Measurements from ENCODE around the gene LARGE1. TPM values are rescaled to one million over a fixed set of nuclear protein-coding genes. Genes with fewer than 3 reads are reported as not detected.

Gene LARGE1
- total RNA-seq, 1 experiment from 2014 or later = 2.5 TPM

DNA sequence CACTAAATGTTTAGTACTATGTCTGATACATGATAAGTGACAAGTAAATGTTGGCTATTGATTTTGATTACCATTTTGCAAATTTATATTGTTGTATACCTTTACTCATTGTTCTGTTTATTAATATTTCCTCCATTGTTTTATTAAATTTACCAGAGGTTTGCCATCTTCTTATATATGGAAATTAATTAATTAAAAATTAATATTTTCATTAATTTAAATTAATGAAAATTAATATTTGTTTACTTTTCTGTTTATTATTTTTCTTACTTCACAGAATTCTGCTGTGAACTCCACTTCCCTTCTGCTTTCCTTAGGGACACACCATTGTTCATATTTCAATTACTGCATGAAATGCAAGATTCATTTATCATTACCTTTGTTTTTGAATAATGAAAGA is 331.0 kb downstream of the LARGE1 start:
- intact Hi-C loops (cut with micrococcal nuclease; ENCODE audit: unreplicated experiment) (no loop called here), in situ Hi-C loops (cut with HindIII; ENCODE audit: low pct_unique_long_range_greater_than_20kb, low sequenced_read_pairs) (no loop called here)
- DNase-seq (ENCODE audit: low read depth, low spot score) (no peak), ATAC-seq (no peak)
- H3K4me3 ChIP-seq (ENCODE audit: low read depth in 2 of 2, low read length in 2 of 2) = no peak overlapping the region
- no peaks in the 10 kb centered on the region; the same call in 1 of the 2 replicates for H3K27me3 ChIP-seq (ENCODE audit: control insufficient read depth, insufficient read depth, low read length)
- H3K4me1 ChIP-seq (ENCODE audit: control insufficient read depth, insufficient read depth, low read length) = no peaks in the 10 kb centered on the region
- TF ChIP-seq, protein P1, sequence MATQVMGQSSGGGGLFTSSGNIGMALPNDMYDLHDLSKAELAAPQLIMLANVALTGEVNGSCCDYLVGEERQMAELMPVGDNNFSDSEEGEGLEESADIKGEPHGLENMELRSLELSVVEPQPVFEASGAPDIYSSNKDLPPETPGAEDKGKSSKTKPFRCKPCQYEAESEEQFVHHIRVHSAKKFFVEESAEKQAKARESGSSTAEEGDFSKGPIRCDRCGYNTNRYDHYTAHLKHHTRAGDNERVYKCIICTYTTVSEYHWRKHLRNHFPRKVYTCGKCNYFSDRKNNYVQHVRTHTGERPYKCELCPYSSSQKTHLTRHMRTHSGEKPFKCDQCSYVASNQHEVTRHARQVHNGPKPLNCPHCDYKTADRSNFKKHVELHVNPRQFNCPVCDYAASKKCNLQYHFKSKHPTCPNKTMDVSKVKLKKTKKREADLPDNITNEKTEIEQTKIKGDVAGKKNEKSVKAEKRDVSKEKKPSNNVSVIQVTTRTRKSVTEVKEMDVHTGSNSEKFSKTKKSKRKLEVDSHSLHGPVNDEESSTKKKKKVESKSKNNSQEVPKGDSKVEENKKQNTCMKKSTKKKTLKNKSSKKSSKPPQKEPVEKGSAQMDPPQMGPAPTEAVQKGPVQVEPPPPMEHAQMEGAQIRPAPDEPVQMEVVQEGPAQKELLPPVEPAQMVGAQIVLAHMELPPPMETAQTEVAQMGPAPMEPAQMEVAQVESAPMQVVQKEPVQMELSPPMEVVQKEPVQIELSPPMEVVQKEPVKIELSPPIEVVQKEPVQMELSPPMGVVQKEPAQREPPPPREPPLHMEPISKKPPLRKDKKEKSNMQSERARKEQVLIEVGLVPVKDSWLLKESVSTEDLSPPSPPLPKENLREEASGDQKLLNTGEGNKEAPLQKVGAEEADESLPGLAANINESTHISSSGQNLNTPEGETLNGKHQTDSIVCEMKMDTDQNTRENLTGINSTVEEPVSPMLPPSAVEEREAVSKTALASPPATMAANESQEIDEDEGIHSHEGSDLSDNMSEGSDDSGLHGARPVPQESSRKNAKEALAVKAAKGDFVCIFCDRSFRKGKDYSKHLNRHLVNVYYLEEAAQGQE (IDR thresholded peaks at IDR 0.05; ENCODE audit: insufficient read depth in 1 of 2, low read depth in 2 of 2, low read length in 1 of 2) = no peak
- TF ChIP-seq SIN3A (IDR thresholded peaks at IDR 0.05; ENCODE audit: borderline replicate concordance, insufficient read depth, low read depth, low read length) = no peak
- TF ChIP-seq POLR2AphosphoS5 (IDR thresholded peaks at IDR 0.05; ENCODE audit: low read depth, low read length) = no peak
- H3K36me3 ChIP-seq (ENCODE audit: control insufficient read depth, insufficient read depth, low read length) = no peaks in the 10 kb centered on the region
- no peak overlapping the region for H3K27ac ChIP-seq (ENCODE audit: low read length)
- CTCF ChIA-PET = no interaction called here
- POLR2A ChIA-PET = no interaction called here
- no peaks in the 10 kb centered on the region for H3K9me3 ChIP-seq (ENCODE audit: control insufficient read depth, insufficient read depth, low read depth, low read length)
- BruUV-seq (replicated peaks) = no TSS peak

- ATAC-seq = no peak
- CTCF ChIA-PET = no interaction called here
Observed at GRCh38 chr22:33588860-33589259, 331.4 kb downstream of the LARGE1 start.

More at GRCh38 chr22:33588860-33589259, 331.4 kb downstream of the LARGE1 start:
- in situ Hi-C loops (cut with HindIII; ENCODE audit: low pct_unique_long_range_greater_than_20kb, low sequenced_read_pairs) (no loop called here), intact Hi-C loops (cut with micrococcal nuclease; ENCODE audit: unreplicated experiment) (no loop called here)
- no peak for DNase-seq (ENCODE audit: low read depth, low spot score)
- no peaks in the 10 kb centered on the region for H3K9me3 ChIP-seq (ENCODE audit: control insufficient read depth, insufficient read depth, low read depth, low read length)
- H3K4me1 ChIP-seq (ENCODE audit: control insufficient read depth, insufficient read depth, low read length) = no peaks in the 10 kb centered on the region
- H3K27me3 ChIP-seq (ENCODE audit: control insufficient read depth, insufficient read depth, low read length) = no peaks in the 10 kb centered on the region; the same call in 1 of the 2 replicates
- H3K4me3 ChIP-seq (ENCODE audit: low read depth in 2 of 2, low read length in 2 of 2) = no peak overlapping the region
- no TSS peak for BruUV-seq (replicated peaks)
- no peak overlapping the region for H3K27ac ChIP-seq (ENCODE audit: low read length)
- TF ChIP-seq POLR2AphosphoS5 (IDR thresholded peaks at IDR 0.05; ENCODE audit: low read depth, low read length) (no peak), TCF7L2 (IDR thresholded peaks at IDR 0.05; ENCODE audit: low read depth, low read length) (no peak), SIN3A (IDR thresholded peaks at IDR 0.05; ENCODE audit: borderline replicate concordance, insufficient read depth, low read depth, low read length) (no peak)
- TF ChIP-seq, protein P2, sequence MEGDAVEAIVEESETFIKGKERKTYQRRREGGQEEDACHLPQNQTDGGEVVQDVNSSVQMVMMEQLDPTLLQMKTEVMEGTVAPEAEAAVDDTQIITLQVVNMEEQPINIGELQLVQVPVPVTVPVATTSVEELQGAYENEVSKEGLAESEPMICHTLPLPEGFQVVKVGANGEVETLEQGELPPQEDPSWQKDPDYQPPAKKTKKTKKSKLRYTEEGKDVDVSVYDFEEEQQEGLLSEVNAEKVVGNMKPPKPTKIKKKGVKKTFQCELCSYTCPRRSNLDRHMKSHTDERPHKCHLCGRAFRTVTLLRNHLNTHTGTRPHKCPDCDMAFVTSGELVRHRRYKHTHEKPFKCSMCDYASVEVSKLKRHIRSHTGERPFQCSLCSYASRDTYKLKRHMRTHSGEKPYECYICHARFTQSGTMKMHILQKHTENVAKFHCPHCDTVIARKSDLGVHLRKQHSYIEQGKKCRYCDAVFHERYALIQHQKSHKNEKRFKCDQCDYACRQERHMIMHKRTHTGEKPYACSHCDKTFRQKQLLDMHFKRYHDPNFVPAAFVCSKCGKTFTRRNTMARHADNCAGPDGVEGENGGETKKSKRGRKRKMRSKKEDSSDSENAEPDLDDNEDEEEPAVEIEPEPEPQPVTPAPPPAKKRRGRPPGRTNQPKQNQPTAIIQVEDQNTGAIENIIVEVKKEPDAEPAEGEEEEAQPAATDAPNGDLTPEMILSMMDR (IDR thresholded peaks at IDR 0.05) = no peak
- TF ChIP-seq, protein P1 (IDR thresholded peaks at IDR 0.05; ENCODE audit: insufficient read depth in 1 of 2, low read depth in 2 of 2, low read length in 1 of 2) = no peak
- H3K36me3 ChIP-seq (ENCODE audit: control insufficient read depth, insufficient read depth, low read length) = no peaks in the 10 kb centered on the region
- POLR2A ChIA-PET = no interaction called here

Data from Panc1 (cell line).